Body of pancreas (tissue), 4 donors: ENCODE measurements around the gene ASIC3. TPM values are rescaled to one million over a fixed set of nuclear protein-coding genes. Genes with fewer than 3 reads are reported as not detected.
A peak's percentile ranks its signal among the peaks of the same experiment; 100 is the strongest.

Experiments
- ATAC-seq: fragments of 150-250 bp; one replicate; pipeline ENCODE4 v1.9.1; 2016
- DNase-seq, 4 donors: peaks; one replicate each; pipeline ENCODE4 v3.0.0-alpha.2; 2019
- H3K27ac ChIP-seq, 4 donors: fragments of 200-600 bp; sonication (generic); 1 replicate in 3 of 4; 2 replicates in 1 of 4; pipeline versions ENCODE4 v1.5.1 to v1.6.1; 2016 to 2019; ENCODE audit warnings: mild to moderate bottlenecking in 1 of 4, mixed read lengths in 1 of 4, moderate library complexity in 1 of 4
- H3K27me3 ChIP-seq, 2 donors: fragments of 200-600 bp; sonication (generic); one replicate each; pipeline ENCODE4 v1.6.0; 2016; ENCODE audit warnings: mild to moderate bottlenecking in 1 of 2
- H3K36me3 ChIP-seq, 2 donors: fragments of 200-600 bp; sonication (generic); replicated peaks in 1 of 2; 2 replicates each; pipeline ENCODE4 v1.5.1; 2016; ENCODE audit warnings: low read depth in 2 of 2; ENCODE audit not compliant: insufficient read depth in 1 of 2
- H3K4me1 ChIP-seq: fragments of 200-600 bp; sonication (generic); one replicate; pipeline ENCODE4 v1.6.0; 2016
- H3K4me3 ChIP-seq, 2 donors: fragments of 200-600 bp; sonication (generic); 1 replicate in 1 of 2; 2 replicates in 1 of 2; pipeline ENCODE4 v1.5.1; 2016 to 2019
- H3K9me3 ChIP-seq, 3 donors: fragments of 200-600 bp; sonication (generic); 1 replicate in 2 of 3; 2 replicates in 1 of 3; pipeline ENCODE4 v1.5.1; 2016
- CTCF ChIP-seq, 7 experiments: fragments of 450-650 bp in 4 of 7; fragments of 200-600 bp in 3 of 7; sonication (generic) in 3 of 7; IDR thresholded peaks; one replicate each; pipeline ENCODE4 v1.5.1; 2016 to 2019; ENCODE audit warnings: antibody characterized with exemption in 7 of 7
- POLR2A ChIP-seq, 3 donors: fragments of 450-650 bp; IDR thresholded peaks; one replicate each; pipeline ENCODE4 v1.6.1; 2016; ENCODE audit warnings: antibody characterized with exemption in 3 of 3, mild to moderate bottlenecking in 2 of 3
- whole genome bisulfite sequencing, 2 donors: methylation state at CpG; one replicate each; pipeline ENCODE4 v1.1.5; 2017; 5-methylcytosine and 5-hydroxymethylcytosine counted together
- intact Hi-C: fragments of 100-400 bp; cut with DNase I; formaldehyde crosslinking; loops from one replicate; pipeline ENCODE4 v1.15.1; 2023
- total RNA-seq, 2 donors: library from RNA; depleted of rRNA; stranded (reverse); fragments of >200 nt; gene quantifications; one replicate each; pipeline ENCODE4 v1.1.0, GENCODE V29; 2016

The ASIC3 gene
- total RNA-seq, 2 donors from 2014 or later, result 0.78 to 1.3 TPM

GRCh38 chr7:151008143-151008510 is 40.2 kb upstream of the ASIC3 start:
- Histone ChIP-seq H3K27ac (no peak overlapping the region), H3K9me3 (no peaks in the 10 kb centered on the region), H3K4me3 (no peak overlapping the region), H3K4me1 (peaks cover 13% of the 10 kb centered on the region), H3K36me3 (no peaks in the 10 kb centered on the region), H3K27me3 (no peaks in the 10 kb centered on the region)
- DNase-seq (peak in 1 of 4 donors; percentile 9), ATAC-seq (peak; percentile 13)
- intact Hi-C loops, result no loop called here
- WGBS, 2 donors, result 37 to 51% methylated on average over 11 of the region's 11 CpGs
- no peak for TF ChIP-seq POLR2A (IDR thresholded peaks at IDR 0.05)
- no peak for TF ChIP-seq CTCF (IDR thresholded peaks at IDR 0.05)

- H3K27ac ChIP-seq, result no peak overlapping the region
- WGBS, 2 donors, result 34 to 40% methylated on average over 19 to 40 of the region's 40 CpGs
- peak; percentile 81 for ATAC-seq
- H3K27me3 ChIP-seq, result peaks cover 0 to under 1% of the 10 kb centered on the region in 2 donors
- TF ChIP-seq CTCF (IDR thresholded peaks at IDR 0.05) (peak; percentile 57 to 85 (median 75)), POLR2A (IDR thresholded peaks at IDR 0.05) (no peak)
- intact Hi-C loops, result no loop called here
- H3K4me1 ChIP-seq, result peaks cover 19% of the 10 kb centered on the region
- no peak overlapping the region for H3K4me3 ChIP-seq
- no peaks in the 10 kb centered on the region for H3K9me3 ChIP-seq
- H3K36me3 ChIP-seq, result no peaks in the 10 kb centered on the region
- peak; percentile 63 to 80 (median 72) for DNase-seq
These were observed 39.6 kb upstream of the ASIC3 start for GRCh38 chr7:151008511-151009323.

GRCh38 chr7:151009327-151010036 is 38.8 kb upstream of the ASIC3 start:
- ATAC-seq (no peak), DNase-seq (no peak)
- no peak overlapping the region for H3K27ac ChIP-seq
- peaks cover 23% of the 10 kb centered on the region for H3K4me1 ChIP-seq
- intact Hi-C loops, result no loop called here
- WGBS, 2 donors, result 8 to 45% methylated on average over 2 to 18 of the region's 22 CpGs
- no peaks in the 10 kb centered on the region for H3K36me3 ChIP-seq
- no peak overlapping the region for H3K4me3 ChIP-seq
- peaks cover 0 to 9% of the 10 kb centered on the region in 2 donors for H3K27me3 ChIP-seq
- TF ChIP-seq CTCF (IDR thresholded peaks at IDR 0.05), result no peak
- TF ChIP-seq POLR2A (IDR thresholded peaks at IDR 0.05), result no peak
- H3K9me3 ChIP-seq, result no peaks in the 10 kb centered on the region

GRCh38 chr7:151010037-151010306 is 38.4 kb upstream of the ASIC3 start:
- no peak for DNase-seq
- no peak overlapping the region for H3K4me3 ChIP-seq
- peaks cover 0 to 13% of the 10 kb centered on the region in 2 donors for H3K27me3 ChIP-seq
- TF ChIP-seq POLR2A (IDR thresholded peaks at IDR 0.05) (no peak), CTCF (IDR thresholded peaks at IDR 0.05) (no peak)
- H3K36me3 ChIP-seq, result no peaks in the 10 kb centered on the region
- H3K9me3 ChIP-seq, result no peaks in the 10 kb centered on the region
- no peak overlapping the region for H3K27ac ChIP-seq
- ATAC-seq, result no peak
- peaks cover 23% of the 10 kb centered on the region for H3K4me1 ChIP-seq
- WGBS, 2 donors, result 30% methylated on average over 7 of the region's 7 CpGs; no CpG with 5 or more reads in 1 of the 2 donors
- intact Hi-C loops, result no loop called here
